ENCODE results near the gene PHLDB1. TPM values are rescaled to one million over a fixed set of nuclear protein-coding genes. Genes with fewer than 3 reads are reported as not detected.
"Not testable (repeated sequence)": the region's sequence is repeated elsewhere in the genome, so short reads cannot be mapped to it uniquely, and the experiment has no call there.

The PHLDB1 gene
- polyA plus RNA-seq (ENCODE audit: insufficient read length), result 155 TPM
- long read RNA-seq, donor 1, full-length matches to known transcripts, result 15 of 47 reads
- long read RNA-seq, donor 1, partial matches to known transcripts, result 32 of 47 reads
- long read RNA-seq, donor 1, other reads (novel, unspliced or antisense), result 0 of 47 reads
- long read RNA-seq, donor 2, partial matches to known transcripts, result 0 of 6 reads
- long read RNA-seq, donor 2, other reads (novel, unspliced or antisense), result 0 of 6 reads
- long read RNA-seq, donor 3, full-length matches to known transcripts, result 14 of 20 reads
- long read RNA-seq, donor 3, partial matches to known transcripts, result 6 of 20 reads
- long read RNA-seq, donor 3, other reads (novel, unspliced or antisense), result 0 of 20 reads
- long read RNA-seq, donor 4, partial matches to known transcripts, result 0 of 1 reads
- long read RNA-seq, donor 4, other reads (novel, unspliced or antisense), result 0 of 1 reads
- long read RNA-seq, donor 5, full-length matches to known transcripts, result 5 of 10 reads
- long read RNA-seq, donor 5, partial matches to known transcripts, result 5 of 10 reads
- long read RNA-seq, donor 5, other reads (novel, unspliced or antisense), result 0 of 10 reads
- long read RNA-seq, donor 6, transcript PHLDB1-207 (3 exons, 591 nt), result major isoform, 7 of 14 reads
- long read RNA-seq, donor 6, partial matches to known transcripts, result 7 of 14 reads
- long read RNA-seq, donor 6, other reads (novel, unspliced or antisense), result 0 of 14 reads
- long read RNA-seq, donor 7, full-length matches to known transcripts, result 21 of 27 reads
- long read RNA-seq, donor 7, partial matches to known transcripts, result 6 of 27 reads
- long read RNA-seq, donor 7, other reads (novel, unspliced or antisense), result 0 of 27 reads
- long read RNA-seq, donor 8, partial matches to known transcripts, result 0 of 3 reads
- long read RNA-seq, donor 8, other reads (novel, unspliced or antisense), result 0 of 3 reads

- no peak for DNase-seq
These were observed at the start of gene PHLDB1 for GRCh38 chr11:118607401-118608359. TSS of gene PHLDB1 (plus strand) at chr11:118607615. CDS start at chr11:118613837, 6,222 bp downstream.

- no peak for DNase-seq
These were observed 46.6 kb upstream of the PHLDB1 start for GRCh38 chr11:118560806-118561205.

- DNase-seq, result no peak
These were observed 42.4 kb upstream of the PHLDB1 start for GRCh38 chr11:118565051-118565450.

- no peak for DNase-seq
These were observed 37.7 kb upstream of the PHLDB1 start for GRCh38 chr11:118569670-118570069.

- no peak for DNase-seq
These were observed 36.6 kb upstream of the PHLDB1 start for GRCh38 chr11:118570787-118571186.

GRCh38 chr11:118571701-118572060 is 35.7 kb upstream of the PHLDB1 start:
- DNase-seq, result not testable (repeated sequence)

- peak; percentile 82 for DNase-seq
These were observed 35.1 kb upstream of the PHLDB1 start, which contains the start of gene ARCN1 for GRCh38 chr11:118572061-118572980. TSS of gene ARCN1 (plus strand) at chr11:118572409. CDS start at chr11:118572548, 139 bp downstream.

- peak; percentile 47 for DNase-seq
These were observed 34.3 kb upstream of the PHLDB1 start for GRCh38 chr11:118572981-118573550.

GRCh38 chr11:118574636-118575035 is 32.8 kb upstream of the PHLDB1 start:
- DNase-seq, result no peak

GRCh38 chr11:118577995-118578394 is 29.4 kb upstream of the PHLDB1 start:
- not testable (repeated sequence) for DNase-seq

GRCh38 chr11:118581057-118581456 is 26.4 kb upstream of the PHLDB1 start:
- no peak for DNase-seq

GRCh38 chr11:118587952-118588351 is 19.5 kb upstream of the PHLDB1 start:
- DNase-seq, result no peak

- DNase-seq, result no peak
These were observed 14.6 kb upstream of the PHLDB1 start for GRCh38 chr11:118592616-118593367.

GRCh38 chr11:118594984-118595383 is 12.4 kb upstream of the PHLDB1 start:
- not testable (repeated sequence) for DNase-seq

- no peak for DNase-seq
These were observed 10.9 kb upstream of the PHLDB1 start for GRCh38 chr11:118596224-118597146.

- no peak for DNase-seq
These were observed 9.9 kb upstream of the PHLDB1 start for GRCh38 chr11:118597556-118597955.

- no peak for DNase-seq
These were observed 5.1 kb upstream of the PHLDB1 start for GRCh38 chr11:118602331-118602730.

GRCh38 chr11:118603709-118604108 is 3.7 kb upstream of the PHLDB1 start:
- DNase-seq, result not testable (repeated sequence)

All from left kidney (tissue), 8 donors.